ENCODE measurements around the gene MYL2. TPM values are rescaled to one million over a fixed set of nuclear protein-coding genes. Genes with fewer than 3 reads are reported as not detected.
A peak's percentile ranks its signal among the peaks of the same experiment; 100 is the strongest.

Gene MYL2
- total and polyA plus RNA-seq, 2 experiments from 2014 or later, result 2.7 to 65.0 TPM

GRCh38 chr12:110913119-110914056 lies 7.0 kb downstream of the MYL2 start:
- no peaks in the 10 kb centered on the region for H3K9me3 ChIP-seq (ENCODE audit: low read depth)
- peaks cover 29% of the 10 kb centered on the region for H3K4me1 ChIP-seq (ENCODE audit: low read depth)
- no peak for TF ChIP-seq CTCF (IDR thresholded peaks at IDR 0.05; ENCODE audit: low read depth, low read length)
- DNase-seq (ENCODE audit: low read depth in 1 of 2, low spot score in 1 of 2), result no peak
- no peak overlapping the region for H3K4me3 ChIP-seq
- no peaks in the 10 kb centered on the region for H3K27me3 ChIP-seq
- H3K27ac ChIP-seq, result no peak overlapping the region
- H3K36me3 ChIP-seq, result no peaks in the 10 kb centered on the region

DNA sequence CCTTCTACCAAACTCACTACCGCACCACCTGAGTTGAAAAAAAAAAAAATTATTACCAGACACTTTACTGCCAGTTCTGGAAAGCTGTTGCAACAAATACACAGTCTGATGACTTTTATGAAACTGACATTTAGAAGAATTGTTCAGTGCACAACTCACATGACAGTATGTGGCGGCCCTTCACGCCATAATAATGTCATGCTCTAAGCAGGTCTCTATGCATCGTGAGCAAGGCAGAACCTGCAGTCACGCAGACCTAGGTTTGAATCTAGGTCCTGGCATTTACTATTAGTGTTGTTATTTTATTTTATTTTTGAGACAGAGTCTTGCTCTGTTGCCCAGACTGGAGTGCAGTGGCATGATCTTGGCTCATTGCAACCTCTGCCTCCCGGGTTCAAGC lies 8.1 kb downstream of the MYL2 start:
- H3K27me3 ChIP-seq, result no peaks in the 10 kb centered on the region
- H3K4me1 ChIP-seq (ENCODE audit: low read depth), result peaks cover 20% of the 10 kb centered on the region
- no peak for DNase-seq (ENCODE audit: low read depth in 1 of 2, low spot score in 1 of 2)
- no peaks in the 10 kb centered on the region for H3K36me3 ChIP-seq
- H3K9me3 ChIP-seq (ENCODE audit: low read depth), result no peaks in the 10 kb centered on the region
- no peak overlapping the region for H3K4me3 ChIP-seq
- TF ChIP-seq CTCF (IDR thresholded peaks at IDR 0.05; ENCODE audit: low read depth, low read length), result no peak
- H3K27ac ChIP-seq, result no peak overlapping the region

GRCh38 chr12:110908377-110909152 lies 11.8 kb downstream of the MYL2 start:
- no peak overlapping the region for H3K4me3 ChIP-seq
- H3K9me3 ChIP-seq (ENCODE audit: low read depth), result no peaks in the 10 kb centered on the region
- H3K27me3 ChIP-seq, result no peaks in the 10 kb centered on the region
- peaks cover 23% of the 10 kb centered on the region for H3K4me1 ChIP-seq (ENCODE audit: low read depth)
- H3K36me3 ChIP-seq, result no peaks in the 10 kb centered on the region
- peak overlapping the region; percentile 56 for H3K27ac ChIP-seq
- no peak for DNase-seq (ENCODE audit: low read depth in 1 of 2, low spot score in 1 of 2)
- no peak for TF ChIP-seq CTCF (IDR thresholded peaks at IDR 0.05; ENCODE audit: low read depth, low read length)

DNA sequence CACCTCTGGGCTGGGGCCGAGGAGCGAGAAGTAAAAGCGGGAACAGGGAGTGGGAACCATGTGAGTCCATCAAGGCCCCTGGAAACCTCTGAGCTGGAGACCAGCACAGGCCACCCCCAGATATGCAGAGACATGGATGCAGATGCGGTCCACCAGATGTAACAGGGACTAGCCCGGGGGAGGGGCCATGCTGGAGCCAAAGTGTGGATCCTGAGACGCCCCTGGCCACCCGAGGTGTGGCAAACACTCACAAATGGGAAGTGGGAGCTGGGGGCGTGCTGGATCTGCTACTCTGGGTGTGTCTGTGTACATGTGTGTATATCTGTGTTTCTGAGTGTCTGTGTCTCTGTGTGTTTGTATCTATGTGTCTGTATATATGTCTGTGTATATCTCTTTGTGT lies 12.8 kb downstream of the MYL2 start:
- no peak for DNase-seq (ENCODE audit: low read depth in 1 of 2, low spot score in 1 of 2)
- Histone ChIP-seq H3K4me1 (ENCODE audit: low read depth) (peaks cover 18% of the 10 kb centered on the region), H3K4me3 (no peak overlapping the region), H3K9me3 (ENCODE audit: low read depth) (no peaks in the 10 kb centered on the region), H3K27ac (no peak overlapping the region), H3K27me3 (no peaks in the 10 kb centered on the region), H3K36me3 (no peaks in the 10 kb centered on the region)
- no peak for TF ChIP-seq CTCF (IDR thresholded peaks at IDR 0.05; ENCODE audit: low read depth, low read length)

GRCh38 chr12:110906985-110907384 lies 13.4 kb downstream of the MYL2 start:
- H3K27ac ChIP-seq, result no peak overlapping the region
- no peak overlapping the region for H3K4me3 ChIP-seq
- TF ChIP-seq CTCF (IDR thresholded peaks at IDR 0.05; ENCODE audit: low read depth, low read length), result no peak
- H3K36me3 ChIP-seq, result no peaks in the 10 kb centered on the region
- peaks cover 18% of the 10 kb centered on the region for H3K4me1 ChIP-seq (ENCODE audit: low read depth)
- no peaks in the 10 kb centered on the region for H3K27me3 ChIP-seq
- no peaks in the 10 kb centered on the region for H3K9me3 ChIP-seq (ENCODE audit: low read depth)
- DNase-seq (ENCODE audit: low read depth in 1 of 2, low spot score in 1 of 2), result no peak

All from cardiac muscle cell (in vitro differentiated cells and primary cell).